Vagina (tissue), 2 donors: ENCODE data around the gene TRNAU1AP. TPM values are rescaled to one million over a fixed set of nuclear protein-coding genes. Genes with fewer than 3 reads are reported as not detected.

ENCODE experiments used
- DNase-seq, 2 donors: peaks; one replicate each; pipeline ENCODE4 v3.0.0-alpha.2; 2017; ENCODE audit errors: extremely low spot score in 2 of 2
- H3K27ac ChIP-seq: fragments of 200-600 bp; sonication (generic); one replicate; pipeline ENCODE4 v1.5.1; 2019
- H3K27me3 ChIP-seq: fragments of 200-600 bp; sonication (generic); one replicate; pipeline ENCODE4 v1.5.1; 2019
- H3K36me3 ChIP-seq, 2 donors: fragments of 200-600 bp; sonication (generic); one replicate each; pipeline ENCODE4 v1.5.1; 2017 to 2019
- H3K4me1 ChIP-seq: fragments of 200-600 bp; sonication (generic); one replicate; pipeline ENCODE4 v1.5.1; 2019
- H3K4me3 ChIP-seq, 2 donors: fragments of 200-600 bp; sonication (generic); 1 replicate in 1 of 2; 2 replicates in 1 of 2; pipeline ENCODE4 v1.5.1; 2016 to 2019
- H3K9me3 ChIP-seq: fragments of 200-600 bp; sonication (generic); one replicate; pipeline ENCODE4 v1.5.1; 2019
- CTCF ChIP-seq, 3 experiments: fragments of 450-650 bp in 2 of 3; fragments of 200-600 bp in 1 of 3; sonication (generic) in 1 of 3; IDR thresholded peaks; one replicate each; pipeline ENCODE4 v1.5.1; 2017 to 2019; ENCODE audit warnings: antibody characterized with exemption in 3 of 3, mild to moderate bottlenecking in 2 of 3, moderate library complexity in 2 of 3
- POLR2A ChIP-seq, 2 donors: fragments of 450-650 bp; IDR thresholded peaks; one replicate each; pipeline ENCODE4 v1.6.1; 2017; ENCODE audit warnings: antibody characterized with exemption in 2 of 2, mild to moderate bottlenecking in 2 of 2, moderate library complexity in 2 of 2
- POLR2AphosphoS5 ChIP-seq, 2 donors: sonication (generic); formaldehyde crosslinking; IDR thresholded peaks; one replicate each; pipeline ENCODE4 v1.9.0; 2017; ENCODE audit warnings: antibody characterized with exemption in 2 of 2, mild to moderate bottlenecking in 2 of 2, low read depth in 1 of 2; ENCODE audit not compliant: insufficient read depth in 1 of 2
- intact Hi-C: fragments of 100-400 bp; cut with DNase I; formaldehyde crosslinking; loops from one replicate; pipeline ENCODE4 v1.15.1; 2023
- total RNA-seq: library from RNA; depleted of rRNA; stranded (reverse); fragments of >200 nt; gene quantifications from one replicate; pipeline ENCODE4 v1.2.3, GENCODE V29; 2016

Gene TRNAU1AP
- total RNA-seq, 1 donor from 2014 or later = 14.0 TPM

- TF ChIP-seq POLR2A (IDR thresholded peaks at IDR 0.05) (no peak), POLR2AphosphoS5 (IDR thresholded peaks at IDR 0.05; ENCODE audit: insufficient read depth in 1 of 2, low read depth in 1 of 2) (peak in 1 of 2 donors; percentile 46), CTCF (IDR thresholded peaks at IDR 0.05) (peak; percentile 56 to 67 (median 64))
- H3K4me1 ChIP-seq = no peaks in the 10 kb centered on the region
- no peaks in the 10 kb centered on the region for H3K9me3 ChIP-seq
- H3K4me3 ChIP-seq = no peak overlapping the region
- no peaks in the 10 kb centered on the region for H3K27me3 ChIP-seq
- peak overlapping the region; percentile 38 for H3K27ac ChIP-seq
- peaks cover 0 to 33% of the 10 kb centered on the region in 2 donors for H3K36me3 ChIP-seq
- intact Hi-C loops = loop anchor here (5.0 kb wide), 2 partner anchors 85 to 1610 kb away; no protein-coding TSS in a partner anchor
- DNase-seq = no peak
These were observed 49.9 kb downstream of the TRNAU1AP start for GRCh38 chr1:28602536-28603439.

- Histone ChIP-seq H3K4me3 (no peak overlapping the region), H3K36me3 (peaks cover 0 to 42% of the 10 kb centered on the region in 2 donors), H3K27me3 (no peaks in the 10 kb centered on the region), H3K4me1 (no peaks in the 10 kb centered on the region), H3K27ac (no peak overlapping the region), H3K9me3 (no peaks in the 10 kb centered on the region)
- TF ChIP-seq CTCF (IDR thresholded peaks at IDR 0.05) = no peak
- no peak for TF ChIP-seq POLR2AphosphoS5 (IDR thresholded peaks at IDR 0.05; ENCODE audit: insufficient read depth in 1 of 2, low read depth in 1 of 2)
- no peak for TF ChIP-seq POLR2A (IDR thresholded peaks at IDR 0.05)
- DNase-seq = no peak
- intact Hi-C loops = loop anchor here (5.0 kb wide), 2 partner anchors 87 to 1608 kb away; no protein-coding TSS in a partner anchor
These were observed 51.5 kb downstream of the TRNAU1AP start for GRCh38 chr1:28604411-28604810.

DNA sequence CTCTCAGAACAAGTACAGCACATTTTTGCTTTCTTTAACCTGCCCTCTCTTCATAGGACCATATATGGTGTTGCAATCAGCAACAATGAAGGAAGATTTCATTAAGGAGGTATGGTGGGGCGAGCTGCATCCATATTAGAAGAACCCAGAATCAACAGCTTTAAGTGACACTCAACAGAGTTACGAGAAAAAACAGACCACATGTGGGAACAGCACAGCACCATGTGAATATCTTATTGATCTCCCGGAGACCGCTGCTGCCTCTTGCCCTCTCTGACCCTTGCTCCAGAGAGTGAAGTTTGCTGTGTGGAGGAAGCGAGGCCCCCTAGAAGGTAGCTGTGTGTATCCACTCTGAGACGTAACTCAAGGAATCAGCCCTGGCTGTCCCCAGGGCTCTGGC lies 52.1 kb downstream of the TRNAU1AP start:
- Histone ChIP-seq H3K27ac (no peak overlapping the region), H3K36me3 (peaks cover 0 to 48% of the 10 kb centered on the region in 2 donors), H3K4me1 (no peaks in the 10 kb centered on the region), H3K27me3 (no peaks in the 10 kb centered on the region), H3K4me3 (no peak overlapping the region), H3K9me3 (no peaks in the 10 kb centered on the region)
- DNase-seq = no peak
- intact Hi-C loops = loop anchor here (5.0 kb wide), 2 partner anchors 88 to 1607 kb away; no protein-coding TSS in a partner anchor
- no peak for TF ChIP-seq CTCF (IDR thresholded peaks at IDR 0.05)
- TF ChIP-seq POLR2A (IDR thresholded peaks at IDR 0.05) = no peak
- TF ChIP-seq POLR2AphosphoS5 (IDR thresholded peaks at IDR 0.05; ENCODE audit: insufficient read depth in 1 of 2, low read depth in 1 of 2) = no peak

DNA sequence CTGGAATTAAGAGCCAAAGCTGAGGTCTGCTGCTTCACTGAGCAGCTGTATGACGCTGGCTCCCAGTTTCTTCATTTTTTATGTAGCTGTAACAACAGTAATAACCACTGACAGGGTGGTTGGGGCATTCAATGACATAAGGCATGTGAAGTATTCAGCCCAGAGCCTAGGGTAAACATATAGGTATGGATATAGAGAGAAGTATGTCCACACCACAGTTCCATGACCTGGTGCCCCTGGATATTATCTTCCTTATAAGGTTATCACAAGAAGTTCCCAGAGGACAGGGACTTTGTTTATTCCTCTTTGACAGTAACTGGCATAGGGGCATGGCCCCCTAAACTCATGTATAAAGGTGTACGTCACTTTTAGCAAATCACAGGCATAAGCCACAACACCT lies 53.9 kb downstream of the TRNAU1AP start:
- H3K27me3 ChIP-seq = no peaks in the 10 kb centered on the region
- intact Hi-C loops = no loop called here
- no peaks in the 10 kb centered on the region for H3K9me3 ChIP-seq
- peaks cover 0 to 64% of the 10 kb centered on the region in 2 donors for H3K36me3 ChIP-seq
- DNase-seq = no peak
- TF ChIP-seq CTCF (IDR thresholded peaks at IDR 0.05) (no peak), POLR2AphosphoS5 (IDR thresholded peaks at IDR 0.05; ENCODE audit: insufficient read depth in 1 of 2, low read depth in 1 of 2) (no peak), POLR2A (IDR thresholded peaks at IDR 0.05) (no peak)
- no peak overlapping the region for H3K4me3 ChIP-seq
- H3K4me1 ChIP-seq = no peaks in the 10 kb centered on the region
- no peak overlapping the region for H3K27ac ChIP-seq

DNA sequence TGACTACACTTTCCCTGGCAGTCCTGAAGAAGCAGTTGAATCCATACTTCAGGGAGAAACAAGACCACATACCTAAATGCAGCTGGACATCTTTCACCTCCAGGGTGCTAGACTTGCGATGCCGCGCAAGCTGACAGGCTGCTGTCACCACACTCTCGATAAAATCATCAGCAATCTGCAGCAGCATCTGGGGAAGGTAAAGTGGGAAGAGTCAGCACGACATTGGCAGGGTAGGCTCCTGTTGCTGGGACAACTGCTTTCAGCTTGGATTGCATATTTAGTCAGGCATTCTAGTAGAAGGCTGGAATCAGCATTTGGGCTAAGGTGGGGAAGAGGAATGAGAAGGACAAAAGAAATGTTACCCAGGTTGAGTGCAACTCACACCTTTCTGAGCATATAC lies 60.3 kb downstream of the TRNAU1AP start:
- TF ChIP-seq POLR2A (IDR thresholded peaks at IDR 0.05) (no peak), CTCF (IDR thresholded peaks at IDR 0.05) (no peak), POLR2AphosphoS5 (IDR thresholded peaks at IDR 0.05; ENCODE audit: insufficient read depth in 1 of 2, low read depth in 1 of 2) (no peak)
- Histone ChIP-seq H3K4me3 (no peak overlapping the region), H3K36me3 (peaks cover 0 to 61% of the 10 kb centered on the region in 2 donors), H3K27me3 (no peaks in the 10 kb centered on the region), H3K4me1 (no peaks in the 10 kb centered on the region), H3K27ac (no peak overlapping the region), H3K9me3 (no peaks in the 10 kb centered on the region)
- no peak for DNase-seq
- intact Hi-C loops = no loop called here
